CD4-positive, alpha-beta T cell treated with Interleukin-15 for 1 hour (primary cell): Measurements from ENCODE around the gene PHKA1.
"Not testable (repeated sequence)": the region's sequence is repeated elsewhere in the genome, so short reads cannot be mapped to it uniquely, and the experiment has no call there.

Experiments used
- DNase-seq: peaks from one replicate; pipeline ENCODE4 v3.0.0-alpha.2; 2020

The PHKA1 gene

DNA sequence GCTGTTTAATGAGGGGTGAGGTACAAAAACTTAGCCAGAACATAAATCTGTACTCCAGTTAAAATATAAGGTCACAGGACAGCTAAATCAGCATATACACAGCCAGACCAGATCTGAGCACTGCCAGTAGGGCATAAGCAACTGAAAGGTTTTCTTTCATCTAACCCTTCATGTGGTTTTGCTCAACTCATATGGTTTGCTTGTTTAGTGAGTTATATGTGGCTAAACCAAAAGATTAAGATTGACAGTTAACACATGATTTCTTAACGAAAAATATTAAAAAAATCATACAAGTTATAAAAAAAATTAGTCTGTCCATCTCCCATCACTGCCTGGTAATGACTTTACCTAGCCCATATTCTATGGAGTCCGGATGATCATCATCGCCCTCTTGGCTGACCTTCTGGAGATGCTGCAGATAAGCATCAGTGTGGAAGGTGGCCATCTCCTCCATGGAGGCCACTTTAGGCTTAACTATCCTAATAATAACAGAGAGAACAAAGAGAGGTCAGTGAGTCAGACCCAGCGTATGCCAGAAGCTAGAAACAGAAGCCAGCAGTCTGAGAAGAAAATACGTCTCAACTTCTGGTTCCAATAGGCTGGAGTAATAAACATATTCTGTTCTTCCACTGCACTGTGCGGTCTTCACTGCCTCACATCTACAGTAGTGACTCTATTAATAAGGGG is 145.6 kb downstream of the PHKA1 start:
- no peak for DNase-seq

DNA sequence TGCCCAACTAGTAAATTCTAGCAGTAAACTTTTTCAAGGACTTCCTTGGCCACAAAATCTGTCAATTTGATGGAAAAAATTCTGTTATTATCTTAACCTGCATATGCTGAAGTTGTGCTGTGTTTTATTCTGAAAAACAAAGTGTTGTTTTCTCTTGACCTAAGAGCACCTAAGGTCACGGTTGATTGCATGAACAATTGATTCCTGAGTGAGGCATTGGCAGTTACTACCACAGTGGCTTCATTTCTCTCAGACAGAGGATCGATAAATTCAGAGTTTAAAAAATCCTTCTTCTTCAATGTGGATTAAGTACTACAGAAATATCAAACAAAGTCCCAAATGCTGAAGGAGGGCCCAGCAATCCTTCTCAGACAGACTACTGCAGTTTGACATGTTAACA is 147.7 kb downstream of the PHKA1 start:
- no peak for DNase-seq

DNA sequence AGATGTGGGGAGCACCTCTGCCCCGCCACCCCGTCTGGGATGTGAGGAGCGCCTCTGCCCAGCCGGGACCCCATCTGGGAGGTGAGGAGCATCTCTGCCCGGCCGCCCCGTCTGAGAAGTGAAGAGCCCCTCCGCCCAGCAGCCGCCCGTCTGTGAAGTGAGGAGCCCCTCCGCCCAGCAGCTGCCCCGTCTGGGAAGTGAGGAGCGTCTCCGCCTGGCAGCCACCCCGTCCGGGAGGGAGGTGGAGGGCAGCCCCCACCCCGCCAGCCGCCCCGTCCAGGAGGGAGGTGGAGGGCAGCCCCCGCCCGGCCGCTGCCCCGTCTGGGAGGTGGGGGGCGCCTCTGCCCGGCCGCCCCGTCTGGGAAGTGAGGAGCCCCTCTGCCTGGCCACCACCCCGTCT is 154.5 kb downstream of the PHKA1 start:
- DNase-seq = not testable (repeated sequence)

DNA sequence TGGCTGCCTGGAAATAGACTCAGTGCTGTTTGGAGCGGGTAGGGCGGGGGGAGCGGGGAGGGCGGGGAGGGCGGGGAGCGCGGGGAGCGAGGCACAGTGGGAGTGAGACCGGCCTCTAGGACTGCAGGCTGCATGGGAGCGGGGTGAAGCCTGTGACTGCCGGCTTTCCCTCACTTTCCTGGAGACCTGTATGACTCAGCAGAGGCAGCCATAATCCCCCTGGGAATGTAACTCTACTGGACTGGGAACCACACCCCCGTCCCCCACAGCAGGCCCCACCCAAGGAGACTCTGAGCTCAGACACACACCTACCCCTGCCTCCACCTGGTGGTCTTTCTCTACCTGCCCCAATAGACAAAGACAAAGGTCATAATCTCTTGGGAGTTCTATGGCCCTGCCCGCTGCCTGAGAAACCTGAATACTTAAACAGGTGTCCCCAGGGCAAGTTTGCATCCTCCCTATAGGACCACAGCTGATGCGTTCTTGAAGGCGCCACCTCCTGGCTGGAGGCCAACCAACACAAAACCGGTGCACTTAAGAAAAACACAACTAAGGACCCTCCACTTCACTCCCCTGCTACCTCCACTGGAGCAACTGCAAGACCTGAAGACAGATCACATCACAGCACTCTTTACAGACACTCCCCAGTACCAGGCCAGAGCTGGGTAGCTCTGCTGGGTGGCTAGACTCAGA is 159.5 kb downstream of the PHKA1 start:
- no peak for DNase-seq

DNA sequence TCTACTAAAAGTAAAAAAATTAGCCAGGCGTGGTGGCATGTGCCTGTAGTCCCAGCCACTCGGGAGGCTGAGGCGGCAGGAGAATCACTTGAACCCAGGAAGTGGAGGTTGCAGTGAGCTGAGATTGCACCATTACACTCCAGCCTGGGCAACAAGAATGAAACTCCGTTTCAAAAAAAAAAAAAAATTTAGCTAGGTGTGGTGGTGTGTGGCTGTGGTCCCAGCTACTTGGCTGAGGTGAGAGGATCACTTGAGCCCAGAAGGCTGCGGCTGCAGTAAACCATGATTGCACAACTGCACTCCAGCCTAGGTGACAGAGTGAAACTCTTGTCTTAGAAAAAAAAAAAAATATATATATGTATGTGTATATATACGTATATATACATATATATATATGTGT is 161.7 kb downstream of the PHKA1 start:
- DNase-seq = not testable (repeated sequence)

DNA sequence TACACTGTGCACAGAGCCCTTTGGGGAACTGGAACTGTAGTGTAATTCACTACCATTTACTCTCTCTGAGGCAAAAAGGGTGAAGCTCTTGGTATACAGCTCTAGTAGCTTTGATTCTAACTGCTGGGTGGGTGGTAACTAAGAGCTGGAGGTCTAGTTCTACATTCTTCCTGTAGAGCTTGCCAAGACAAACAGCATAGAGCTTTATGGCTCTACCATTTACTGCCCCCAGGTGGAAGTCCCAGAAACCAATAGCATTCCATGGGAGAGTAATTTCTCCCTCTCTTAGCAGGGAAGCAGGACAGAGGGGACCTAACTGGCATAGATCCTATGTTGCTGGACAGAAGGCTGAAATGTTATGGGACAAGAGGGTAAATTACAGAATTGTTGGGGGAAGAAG is 168.1 kb downstream of the PHKA1 start:
- no peak for DNase-seq

DNA sequence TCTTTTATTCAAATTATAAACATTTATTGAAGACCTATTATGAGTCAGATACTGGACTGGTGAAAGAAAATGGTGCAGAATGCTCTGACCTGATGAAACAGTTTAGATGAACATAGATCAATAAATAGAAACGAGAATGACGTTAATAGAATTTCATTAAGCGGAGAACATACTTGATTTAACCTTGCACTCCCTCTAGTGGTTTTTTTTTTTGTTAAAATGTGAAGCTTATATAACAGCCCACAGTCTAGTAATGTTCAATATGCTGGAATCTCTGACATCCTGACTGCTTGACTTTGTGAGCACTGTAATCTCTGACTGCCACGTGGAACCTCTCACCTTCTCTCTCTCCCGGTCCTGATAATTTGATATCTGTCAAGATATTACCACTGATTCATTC is 173.8 kb downstream of the PHKA1 start:
- no peak for DNase-seq

DNA sequence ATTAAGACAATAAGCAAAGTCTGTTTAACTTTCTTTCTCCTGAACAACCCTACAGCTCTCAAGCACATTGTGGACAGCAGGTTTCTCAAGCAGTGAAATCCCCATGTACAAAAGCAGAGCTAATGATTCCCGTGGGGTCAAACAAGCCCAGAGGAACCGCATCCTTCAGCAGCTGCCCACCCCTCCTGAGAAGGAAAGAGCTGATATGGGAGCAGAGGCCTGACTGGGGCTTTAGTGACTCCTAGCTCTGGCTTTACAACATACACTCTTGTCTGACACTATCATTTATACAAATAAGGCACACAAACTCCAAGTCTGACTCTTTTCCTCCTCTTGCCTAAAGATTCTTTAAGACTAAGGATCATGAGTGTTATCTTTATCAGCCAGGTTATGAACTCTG is 174.3 kb downstream of the PHKA1 start:
- DNase-seq = no peak

DNA sequence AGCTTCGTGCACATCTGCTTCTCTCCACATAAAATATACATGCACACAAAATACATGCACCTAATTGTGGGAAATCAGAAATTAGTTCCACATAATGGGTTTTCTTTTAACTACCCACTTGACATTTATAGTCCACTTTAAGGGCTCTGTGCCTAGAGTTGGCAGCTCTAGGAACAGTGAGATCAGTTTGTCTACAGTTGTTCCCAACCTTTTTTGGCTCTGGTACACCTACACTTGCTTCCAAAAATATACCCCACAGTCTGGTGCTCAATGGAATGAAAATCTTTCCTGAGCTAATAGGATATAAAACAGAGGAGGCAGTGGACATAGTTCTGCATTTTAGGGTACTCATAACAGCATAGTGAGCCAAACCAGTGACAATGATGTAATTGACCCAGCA is 177.6 kb downstream of the PHKA1 start:
- DNase-seq = no peak

DNA sequence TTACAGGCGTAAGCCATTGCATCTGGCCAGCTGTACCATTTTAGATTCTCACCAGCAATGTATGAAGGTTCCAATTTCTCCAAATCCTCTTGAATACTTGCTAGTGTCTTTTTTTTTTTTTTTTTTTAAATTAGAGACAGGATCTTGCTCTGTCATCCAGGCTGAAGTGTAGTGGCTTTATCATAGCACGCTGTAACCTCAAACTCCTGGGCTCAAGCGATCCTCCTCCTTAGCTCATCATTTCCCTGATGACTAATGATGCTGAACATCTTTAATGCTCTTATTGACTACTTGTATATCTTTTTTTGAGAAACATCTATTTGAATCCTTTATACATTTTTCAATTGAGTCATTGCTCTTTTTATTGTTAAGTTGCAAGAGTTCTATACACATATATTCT is 181.7 kb downstream of the PHKA1 start:
- no peak for DNase-seq
